ENCODE results near the gene ASCC2. TPM values are rescaled to one million over a fixed set of nuclear protein-coding genes. Genes with fewer than 3 reads are reported as not detected.

Gene ASCC2
- total and polyA plus RNA-seq, 9 donors = 26.9 to 55.6 (median 36.9) TPM

GRCh38 chr22:29741926-29742325 is 96.1 kb downstream of the ASCC2 start:
- WGBS, 3 donors = 85 to 93% (median 88%) methylated on average over 2 of the region's 2 CpGs
- Histone ChIP-seq H3K9me3 (no peaks in the 10 kb centered on the region), H3K4me3 (no peak overlapping the region), H3K36me3 (no peaks in the 10 kb centered on the region), H3K4me1 (ENCODE audit: insufficient read depth) (no peaks in the 10 kb centered on the region), H3K27me3 (no peaks in the 10 kb centered on the region), H3K27ac (no peak overlapping the region)
- intact Hi-C loops (cut with DNase I) = loop anchor here in 1 of 4 donors (2.0 kb wide), 1 partner anchor 39 kb away; no protein-coding TSS in a partner anchor
- DNase-seq = no peak
- TF ChIP-seq POLR2A (IDR thresholded peaks at IDR 0.05) = no peak
- TF ChIP-seq EP300 (IDR thresholded peaks at IDR 0.05) = no peak
- no peak for TF ChIP-seq CTCF (IDR thresholded peaks at IDR 0.05)

- no peaks in the 10 kb centered on the region for H3K9me3 ChIP-seq
- no peaks in the 10 kb centered on the region for H3K36me3 ChIP-seq
- intact Hi-C loops (cut with DNase I) = loop anchor here in 1 of 4 donors (2.0 kb wide), 1 partner anchor 37 kb away; no protein-coding TSS in a partner anchor
- no peaks in the 10 kb centered on the region for H3K27me3 ChIP-seq
- H3K4me1 ChIP-seq (ENCODE audit: insufficient read depth) = no peaks in the 10 kb centered on the region
- DNase-seq = no peak
- H3K4me3 ChIP-seq = no peak overlapping the region
- H3K27ac ChIP-seq = no peak overlapping the region
- TF ChIP-seq POLR2A (IDR thresholded peaks at IDR 0.05) = no peak
- WGBS, 3 donors = 87 to 96% (median 95%) methylated on average over 5 of the region's 5 CpGs
These were observed 97.9 kb downstream of the ASCC2 start for GRCh38 chr22:29740216-29740615.

GRCh38 chr22:29739346-29739875 is 98.7 kb downstream of the ASCC2 start:
- no peaks in the 10 kb centered on the region for H3K36me3 ChIP-seq
- WGBS, 3 donors = 86 to 90% (median 89%) methylated on average over 17 of the region's 17 CpGs

More at GRCh38 chr22:29739346-29739875, 98.7 kb downstream of the ASCC2 start:
- Histone ChIP-seq H3K27me3 (no peaks in the 10 kb centered on the region), H3K4me1 (ENCODE audit: insufficient read depth) (no peaks in the 10 kb centered on the region), H3K4me3 (no peak overlapping the region), H3K27ac (no peak overlapping the region), H3K9me3 (no peaks in the 10 kb centered on the region)
- no peak for TF ChIP-seq CTCF (IDR thresholded peaks at IDR 0.05)
- intact Hi-C loops (cut with DNase I) = no loop called here
- no peak for DNase-seq

Small RNA genes lying within 50 kb of the gene (small RNA-seq; reads per million reads assigned to genes)
- not detected for gene RF00019

Other genes starting within 250 kb of the ASCC2 start
- gene NF2, start 234.6 kb downstream of the ASCC2 start, total RNA-seq = 10 to 100 TPM; 14.1 to 51.3 (median 34.5) TPM
- 10 to 100 TPM in 1 of 2 donors, 1 to 10 TPM in 1; 6.8 to 15.5 TPM for gene NF2, start 234.6 kb downstream of the ASCC2 start, polyA plus RNA-seq
- gene CABP7, start 118.3 kb downstream of the ASCC2 start, total RNA-seq = under 1 TPM in 2 of 7 donors, not detected in 5; 0.07 to 0.23 TPM
- under 1 TPM in 1 of 2 donors, not detected in 1; 0.04 TPM for gene CABP7, start 118.3 kb downstream of the ASCC2 start, polyA plus RNA-seq
- 10 to 100 TPM; 16.1 to 27.2 (median 22.3) TPM for gene ZMAT5, start 71.3 kb downstream of the ASCC2 start, total RNA-seq
- 10 to 100 TPM in 1 of 2 donors, 1 to 10 TPM in 1; 5.7 to 17.7 TPM for gene ZMAT5, start 71.3 kb downstream of the ASCC2 start, polyA plus RNA-seq
- gene UQCR10, start 70.9 kb downstream of the ASCC2 start, total RNA-seq = 10 to 100 TPM; 24.2 to 61.2 (median 49.1) TPM
- gene UQCR10, start 70.9 kb downstream of the ASCC2 start, polyA plus RNA-seq = 10 to 100 TPM; 78.2 to 93.1 TPM
- 10 to 100 TPM; 45.4 to 66.2 (median 48.3) TPM for gene MTMR3, start 44.9 kb upstream of the ASCC2 start, total RNA-seq
- 10 to 100 TPM; 21.4 to 33.2 TPM for gene MTMR3, start 44.9 kb upstream of the ASCC2 start, polyA plus RNA-seq
- not detected for gene HORMAD2, start 242.2 kb upstream of the ASCC2 start, total RNA-seq
- not detected for gene HORMAD2, start 242.2 kb upstream of the ASCC2 start, polyA plus RNA-seq

Data from ovary (tissue), 9 donors.